Tibial nerve (tissue), 4 donors: ENCODE measurements around the gene ARHGAP11A.

ENCODE experiments used
- CTCF ChIP-seq, 5 experiments: fragments of 200-600 bp in 3 of 5; fragments of 450-650 bp in 2 of 5; sonication (generic) in 3 of 5; IDR thresholded peaks; one replicate each; pipeline ENCODE4 v1.5.1; 2016 to 2019; ENCODE audit warnings: antibody characterized with exemption in 5 of 5, mild to moderate bottlenecking in 3 of 5, moderate library complexity in 2 of 5
- EP300 ChIP-seq, 2 donors: sonication (generic); formaldehyde crosslinking; IDR thresholded peaks; one replicate each; pipeline ENCODE4 v1.6.1; 2017; ENCODE audit warnings: antibody characterized with exemption in 2 of 2, mild to moderate bottlenecking in 1 of 2
- POLR2A ChIP-seq, 2 donors: fragments of 450-650 bp; IDR thresholded peaks; one replicate each; pipeline ENCODE4 v1.6.1; 2017; ENCODE audit warnings: antibody characterized with exemption in 2 of 2, mild to moderate bottlenecking in 2 of 2, moderate library complexity in 2 of 2

GRCh38 chr15:32659340-32660155 lies 44.2 kb downstream of the ARHGAP11A start:
- TF ChIP-seq CTCF (IDR thresholded peaks at IDR 0.05) (no peak), EP300 (IDR thresholded peaks at IDR 0.05) (no peak), POLR2A (IDR thresholded peaks at IDR 0.05) (no peak)
